ENCODE results near the gene CNTLN. TPM values are rescaled to one million over a fixed set of nuclear protein-coding genes. Genes with fewer than 3 reads are reported as not detected.
"Not testable (repeated sequence)": the region's sequence is repeated elsewhere in the genome, so short reads cannot be mapped to it uniquely, and the experiment has no call there.

CNTLN gene
- total RNA-seq, 1 donor from 2014 or later = 0.79 TPM

DNA sequence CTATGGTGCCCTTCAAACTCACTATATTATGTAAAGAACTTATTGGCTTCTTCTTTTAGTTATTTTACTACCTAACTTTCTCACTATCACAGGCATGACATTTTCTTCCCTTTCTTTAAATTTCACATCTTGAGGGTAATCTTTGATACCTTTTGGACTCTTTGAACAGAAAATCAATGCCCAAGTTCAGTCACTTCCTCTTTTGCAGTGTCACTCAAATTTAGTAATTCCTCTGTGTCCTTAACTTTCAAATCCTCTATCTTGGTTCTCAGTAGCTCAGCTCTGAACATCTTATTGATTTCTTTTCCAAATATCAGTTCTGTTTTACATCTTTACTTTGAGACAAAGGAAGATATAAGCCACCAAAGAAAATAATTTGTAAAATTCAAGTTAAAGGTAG, 25.5 kb downstream of the CNTLN start:
- FAIRE-seq = no peak
- no peaks in the 10 kb centered on the region for H3K36me3 ChIP-seq (ENCODE audit: control insufficient read depth, insufficient read depth, low read length)
- no peak for DNase-seq (ENCODE audit: low read depth)
- TF ChIP-seq, protein P1, sequence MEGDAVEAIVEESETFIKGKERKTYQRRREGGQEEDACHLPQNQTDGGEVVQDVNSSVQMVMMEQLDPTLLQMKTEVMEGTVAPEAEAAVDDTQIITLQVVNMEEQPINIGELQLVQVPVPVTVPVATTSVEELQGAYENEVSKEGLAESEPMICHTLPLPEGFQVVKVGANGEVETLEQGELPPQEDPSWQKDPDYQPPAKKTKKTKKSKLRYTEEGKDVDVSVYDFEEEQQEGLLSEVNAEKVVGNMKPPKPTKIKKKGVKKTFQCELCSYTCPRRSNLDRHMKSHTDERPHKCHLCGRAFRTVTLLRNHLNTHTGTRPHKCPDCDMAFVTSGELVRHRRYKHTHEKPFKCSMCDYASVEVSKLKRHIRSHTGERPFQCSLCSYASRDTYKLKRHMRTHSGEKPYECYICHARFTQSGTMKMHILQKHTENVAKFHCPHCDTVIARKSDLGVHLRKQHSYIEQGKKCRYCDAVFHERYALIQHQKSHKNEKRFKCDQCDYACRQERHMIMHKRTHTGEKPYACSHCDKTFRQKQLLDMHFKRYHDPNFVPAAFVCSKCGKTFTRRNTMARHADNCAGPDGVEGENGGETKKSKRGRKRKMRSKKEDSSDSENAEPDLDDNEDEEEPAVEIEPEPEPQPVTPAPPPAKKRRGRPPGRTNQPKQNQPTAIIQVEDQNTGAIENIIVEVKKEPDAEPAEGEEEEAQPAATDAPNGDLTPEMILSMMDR (IDR thresholded peaks at IDR 0.05; ENCODE audit: insufficient read depth, low read length, severe bottlenecking) = no peak
- H3K27me3 ChIP-seq (ENCODE audit: control insufficient read depth, insufficient read depth, low read length) = no peaks in the 10 kb centered on the region
- H3K4me3 ChIP-seq (ENCODE audit: low read depth, low read length) = no peak overlapping the region

- Histone ChIP-seq H3K36me3 (ENCODE audit: control insufficient read depth, insufficient read depth, low read length) (no peaks in the 10 kb centered on the region), H3K4me3 (ENCODE audit: low read depth, low read length) (no peak overlapping the region), H3K27me3 (ENCODE audit: control insufficient read depth, insufficient read depth, low read length) (no peaks in the 10 kb centered on the region)
- TF ChIP-seq, protein P1 (IDR thresholded peaks at IDR 0.05; ENCODE audit: insufficient read depth, low read length, severe bottlenecking) = no peak
- DNase-seq (ENCODE audit: low read depth) = no peak
- no peak for FAIRE-seq
Measured at GRCh38 chr9:17165764-17166163, 30.9 kb downstream of the CNTLN start.

GRCh38 chr9:17166346-17166745, 31.5 kb downstream of the CNTLN start:
- FAIRE-seq (no peak), DNase-seq (ENCODE audit: low read depth) (no peak)
- TF ChIP-seq, protein P1 (IDR thresholded peaks at IDR 0.05; ENCODE audit: insufficient read depth, low read length, severe bottlenecking) = no peak
- Histone ChIP-seq H3K36me3 (ENCODE audit: control insufficient read depth, insufficient read depth, low read length) (no peaks in the 10 kb centered on the region), H3K27me3 (ENCODE audit: control insufficient read depth, insufficient read depth, low read length) (no peaks in the 10 kb centered on the region), H3K4me3 (ENCODE audit: low read depth, low read length) (no peak overlapping the region)

- no peak for FAIRE-seq
- TF ChIP-seq, protein P1 (IDR thresholded peaks at IDR 0.05; ENCODE audit: insufficient read depth, low read length, severe bottlenecking) = no peak
- no peaks in the 10 kb centered on the region for H3K36me3 ChIP-seq (ENCODE audit: control insufficient read depth, insufficient read depth, low read length)
- no peak overlapping the region for H3K4me3 ChIP-seq (ENCODE audit: low read depth, low read length)
- DNase-seq (ENCODE audit: low read depth) = no peak
- no peaks in the 10 kb centered on the region for H3K27me3 ChIP-seq (ENCODE audit: control insufficient read depth, insufficient read depth, low read length)
Measured at GRCh38 chr9:17171309-17172094, 36.7 kb downstream of the CNTLN start.

DNA sequence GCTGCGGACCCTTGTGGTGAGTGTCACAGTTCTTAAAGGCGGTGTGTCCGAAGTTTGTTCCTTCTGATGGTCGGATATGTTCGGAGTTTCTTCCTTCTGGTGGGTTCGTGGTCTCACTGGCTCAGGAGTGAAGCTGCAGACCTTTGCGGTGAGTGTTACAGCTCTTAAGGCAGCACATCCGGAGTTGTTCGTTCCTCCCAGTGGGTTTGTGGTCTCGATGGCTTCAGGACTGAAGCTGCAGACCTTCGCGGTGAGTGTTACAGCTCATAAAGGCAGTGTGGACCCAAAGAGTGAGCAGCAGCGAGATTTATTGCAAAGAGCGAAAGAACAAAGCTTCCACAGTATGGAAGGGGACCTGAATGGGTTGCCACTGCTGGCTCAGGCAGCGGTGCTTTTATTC, 42.7 kb downstream of the CNTLN start:
- not testable (repeated sequence) for H3K27me3 ChIP-seq (ENCODE audit: control insufficient read depth, insufficient read depth, low read length); DNase-seq (ENCODE audit: low read depth); H3K36me3 ChIP-seq (ENCODE audit: control insufficient read depth, insufficient read depth, low read length); FAIRE-seq; H3K4me3 ChIP-seq (ENCODE audit: low read depth, low read length)

DNA sequence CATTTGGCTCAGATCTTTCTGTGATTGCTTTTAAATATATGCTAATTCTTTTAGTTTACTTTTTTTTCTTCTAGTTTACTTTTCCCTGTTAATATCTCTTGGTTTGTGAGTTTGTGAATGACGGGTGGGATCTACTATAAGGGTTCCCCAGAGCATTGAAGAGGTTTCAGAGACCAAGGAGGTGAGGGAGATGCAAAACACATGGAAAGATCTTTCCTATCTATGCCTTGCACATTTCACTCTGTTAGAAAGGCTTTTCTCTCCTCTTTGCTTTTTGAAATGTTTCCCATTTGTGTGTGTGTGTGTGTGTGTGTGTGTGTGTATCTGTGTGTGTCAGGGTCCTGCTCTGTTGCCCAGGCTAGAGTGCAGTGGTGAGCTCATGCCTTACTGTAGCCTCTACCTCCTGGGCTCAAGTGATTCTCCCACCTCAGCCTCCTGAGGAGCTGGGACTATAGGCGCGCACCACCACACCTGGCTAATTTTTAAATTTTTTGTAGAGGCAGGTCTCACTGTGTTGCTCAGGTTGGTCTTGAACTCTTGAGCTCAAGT, 50.7 kb downstream of the CNTLN start:
- H3K36me3 ChIP-seq (ENCODE audit: control insufficient read depth, insufficient read depth, low read length) = no peaks in the 10 kb centered on the region
- TF ChIP-seq, protein P1 (IDR thresholded peaks at IDR 0.05; ENCODE audit: insufficient read depth, low read length, severe bottlenecking) = no peak
- FAIRE-seq (no peak), DNase-seq (ENCODE audit: low read depth) (no peak)
- H3K4me3 ChIP-seq (ENCODE audit: low read depth, low read length) = no peak overlapping the region
- H3K27me3 ChIP-seq (ENCODE audit: control insufficient read depth, insufficient read depth, low read length) = no peaks in the 10 kb centered on the region

Data from bronchial epithelial cell (primary cell).